GM18499 (cell line): Measurements from ENCODE around the gene MAP4K3.
"Not testable (repeated sequence)": the region's sequence is repeated elsewhere in the genome, so short reads cannot be mapped to it uniquely, and the experiment has no call there.

ENCODE experiments used
- ATAC-seq: cut with Tn5 transposase; IDR thresholded peaks from one replicate; pipeline ENCODE4 v1.9.1; 2021; ENCODE audit warnings: moderate number of reproducible peaks; ENCODE audit not compliant: insufficient read depth, unreplicated experiment

MAP4K3 gene

DNA sequence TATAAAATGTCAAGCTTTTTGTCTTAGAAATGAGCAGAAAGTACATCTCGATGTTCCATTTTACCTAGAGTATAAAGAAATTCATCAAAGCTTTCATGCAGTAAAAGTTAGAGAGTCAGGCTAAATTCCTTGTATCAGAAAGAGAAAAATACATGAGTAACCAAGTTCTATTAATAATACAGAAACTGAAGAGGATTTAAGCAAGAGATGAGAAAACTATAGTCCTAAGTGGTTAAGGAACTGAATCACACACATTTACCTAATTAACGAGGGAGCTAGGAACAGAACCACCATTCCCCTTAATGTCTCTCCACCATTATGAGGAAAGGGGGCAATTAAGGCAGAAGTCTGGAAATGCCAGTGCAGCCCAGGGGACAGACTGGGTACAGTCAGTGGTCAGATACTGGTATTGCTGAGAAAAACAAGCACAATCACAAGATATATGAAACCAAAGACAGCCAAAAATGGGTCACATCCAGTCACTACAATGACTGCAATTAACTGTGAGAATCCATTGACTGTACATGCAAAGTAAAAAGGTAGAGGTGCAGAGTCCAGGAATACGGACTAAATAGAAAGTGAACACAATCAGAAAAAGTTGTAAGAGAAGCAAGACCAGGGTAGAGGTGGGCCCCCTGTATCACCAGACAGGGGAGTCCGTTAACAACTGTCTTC, 23.9 kb downstream of the MAP4K3 start:
- no peak for ATAC-seq

- ATAC-seq = no peak
Observed at GRCh38 chr2:39411181-39411944, 25.7 kb downstream of the MAP4K3 start.

DNA sequence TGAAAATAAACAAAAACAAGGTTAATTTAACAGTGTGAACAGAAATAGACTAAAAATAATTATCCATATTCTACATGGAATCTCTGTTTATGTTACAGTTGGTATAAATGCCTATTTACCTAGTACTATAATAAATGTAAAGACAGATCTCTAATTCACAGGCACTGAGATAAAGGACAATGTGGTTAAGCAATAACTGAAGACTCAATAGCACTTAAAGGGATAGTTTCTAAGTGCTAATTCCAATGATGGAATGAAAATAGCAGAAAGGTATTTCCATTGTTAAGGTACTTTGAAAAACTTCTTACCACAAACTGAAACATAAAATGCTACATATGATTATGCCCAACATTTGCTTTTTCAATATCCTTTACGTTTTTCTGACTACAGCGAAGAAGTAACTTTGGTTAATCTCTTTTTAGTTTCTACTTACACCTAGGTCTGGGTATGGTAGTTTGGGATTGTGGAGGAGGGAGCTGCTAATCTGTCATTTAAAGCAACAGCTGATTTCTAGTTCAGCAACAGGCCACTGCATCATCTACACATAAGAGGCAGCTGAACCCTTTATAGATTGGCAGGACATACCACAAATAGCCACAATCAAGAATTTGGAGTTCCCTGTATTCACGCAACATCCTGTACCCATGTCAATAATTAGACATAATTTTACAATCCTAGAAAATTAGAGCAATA, 27.2 kb downstream of the MAP4K3 start:
- no peak for ATAC-seq

DNA sequence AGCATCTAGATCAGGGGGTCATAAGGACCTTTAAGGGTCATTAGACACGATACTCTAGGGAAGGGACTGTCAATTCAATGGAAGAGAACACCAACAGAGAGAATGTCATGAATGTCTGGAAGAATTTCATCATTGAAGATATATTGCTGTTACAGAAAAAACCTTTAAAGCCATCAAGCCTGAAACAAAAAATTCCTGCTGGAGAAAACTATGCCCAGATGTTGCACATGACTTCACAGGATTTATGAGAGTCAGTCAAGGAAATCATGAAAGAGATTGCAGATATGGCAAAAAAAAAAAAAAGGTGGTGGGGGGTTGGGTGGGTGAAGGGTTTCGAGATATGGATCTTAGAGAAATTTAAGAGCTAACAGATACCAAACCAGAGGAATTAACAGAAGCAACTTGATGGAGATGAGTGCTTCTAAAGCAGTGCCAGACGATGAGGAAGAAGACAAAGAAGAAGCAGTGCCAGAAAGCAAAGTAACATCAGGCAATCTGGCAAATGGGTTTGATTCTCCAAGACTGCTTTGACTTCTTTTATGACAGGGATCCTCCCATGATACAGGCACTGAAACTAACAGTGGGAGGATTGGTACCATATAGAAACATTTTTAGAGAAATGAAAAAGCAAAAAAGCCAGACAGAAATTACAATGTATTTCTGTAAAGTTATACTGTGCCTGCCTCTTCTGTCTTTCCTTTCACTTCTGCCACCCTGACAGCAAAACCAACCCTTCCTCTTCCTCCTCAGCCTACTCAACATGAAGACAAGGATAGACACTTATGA, 28.5 kb downstream of the MAP4K3 start:
- no peak for ATAC-seq

- no peak for ATAC-seq
Observed at GRCh38 chr2:39407516-39408296, 29.4 kb downstream of the MAP4K3 start.

DNA sequence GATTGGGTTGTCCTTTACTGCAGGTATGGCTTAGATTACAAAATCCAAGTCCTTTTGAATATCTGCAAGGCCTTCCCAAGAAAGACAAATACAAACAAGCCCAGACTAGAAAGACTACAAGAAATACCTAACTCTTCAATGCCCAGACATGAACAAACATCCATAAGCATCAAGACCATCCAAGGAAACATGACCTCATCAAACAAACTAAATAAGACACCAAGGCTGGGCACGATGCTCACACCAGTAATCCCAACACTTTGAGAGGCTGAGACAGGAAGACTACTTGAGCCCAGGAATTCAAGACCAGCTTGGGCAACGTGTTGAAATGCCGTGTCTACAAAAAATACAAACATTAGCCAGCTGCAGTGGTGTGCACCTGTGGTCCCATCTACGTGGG, 31.7 kb downstream of the MAP4K3 start:
- no peak for ATAC-seq

DNA sequence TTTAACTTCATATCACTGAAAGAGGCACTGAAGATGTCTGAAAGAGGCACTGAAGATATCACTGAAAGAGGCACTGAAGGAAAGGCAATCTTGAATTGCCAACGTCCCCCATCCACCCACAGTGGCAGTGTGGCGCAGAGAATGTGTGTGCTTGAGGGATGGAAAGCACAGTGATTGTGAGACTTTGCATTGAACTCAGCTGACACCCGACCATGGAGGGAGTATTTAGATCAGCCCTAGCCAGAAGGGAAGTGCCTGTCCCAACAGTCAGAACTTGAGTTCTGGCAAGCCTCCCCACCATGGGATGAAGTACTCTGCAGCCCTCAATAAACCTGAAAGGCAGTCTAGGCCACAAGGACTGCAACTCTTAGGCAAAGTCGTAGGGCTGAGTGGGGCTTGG, 33.8 kb downstream of the MAP4K3 start:
- no peak for ATAC-seq

- no peak for ATAC-seq
Observed at GRCh38 chr2:39401319-39401718, 35.8 kb downstream of the MAP4K3 start.

- no peak for ATAC-seq
Observed at GRCh38 chr2:39399570-39399969, 37.5 kb downstream of the MAP4K3 start.

DNA sequence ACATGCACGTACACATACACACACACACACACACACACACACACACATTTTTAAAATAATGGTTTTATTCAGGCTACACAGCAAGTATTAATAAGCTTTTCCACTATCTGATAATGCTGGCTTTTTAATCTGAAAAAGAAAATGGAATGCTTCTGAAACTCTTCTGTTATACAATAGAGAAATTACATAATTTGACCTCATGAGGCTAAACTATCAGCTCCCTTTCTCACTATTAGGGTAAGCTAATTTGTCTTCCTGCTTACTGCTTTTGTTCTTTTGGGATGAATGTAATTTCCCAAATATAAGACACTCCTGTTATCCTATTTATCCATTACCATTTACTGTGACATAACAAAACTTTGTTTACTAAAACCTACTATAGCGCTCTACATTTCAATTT, 41.8 kb downstream of the MAP4K3 start:
- no peak for ATAC-seq

DNA sequence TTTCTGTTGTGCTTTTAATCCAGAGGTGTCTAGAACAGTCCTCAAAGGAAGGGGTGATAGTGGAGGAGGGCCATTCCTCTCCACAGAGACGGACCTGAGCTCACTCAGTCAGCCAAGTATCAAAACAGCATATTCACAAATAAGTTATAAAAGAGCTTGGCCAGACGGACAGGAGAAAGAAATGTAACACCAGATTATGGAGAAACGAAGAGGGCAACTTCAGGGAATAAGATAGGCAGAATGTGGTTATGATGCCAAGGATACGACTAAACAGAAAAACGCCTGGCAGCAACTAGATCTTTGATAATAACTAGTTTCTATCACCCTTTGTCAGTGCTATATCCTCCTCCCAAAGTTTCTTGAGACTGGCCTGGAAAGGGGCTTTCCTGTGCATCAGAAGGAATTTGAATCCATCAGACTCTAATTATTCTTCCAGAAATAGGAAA, 42.5 kb downstream of the MAP4K3 start:
- ATAC-seq = no peak

GRCh38 chr2:39392672-39393071, 44.4 kb downstream of the MAP4K3 start:
- no peak for ATAC-seq

DNA sequence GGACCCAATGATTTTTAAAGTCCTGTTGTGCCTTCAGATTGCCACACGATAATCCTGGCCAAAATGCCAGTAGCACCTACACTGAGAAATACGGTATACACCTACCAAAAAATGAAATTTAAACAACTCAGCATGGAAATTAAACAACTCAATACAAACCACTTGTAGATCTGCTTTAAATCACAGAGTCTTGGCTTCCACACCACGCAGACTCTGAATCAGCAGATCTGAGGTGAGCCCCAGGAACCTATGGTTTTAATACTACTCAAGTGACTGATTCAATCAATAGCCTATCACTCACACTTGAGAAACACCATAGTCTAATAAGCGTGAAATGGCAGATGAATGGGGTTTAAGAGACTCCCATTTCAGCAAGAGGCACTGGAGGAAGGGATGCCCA, 46.9 kb downstream of the MAP4K3 start:
- no peak for ATAC-seq

DNA sequence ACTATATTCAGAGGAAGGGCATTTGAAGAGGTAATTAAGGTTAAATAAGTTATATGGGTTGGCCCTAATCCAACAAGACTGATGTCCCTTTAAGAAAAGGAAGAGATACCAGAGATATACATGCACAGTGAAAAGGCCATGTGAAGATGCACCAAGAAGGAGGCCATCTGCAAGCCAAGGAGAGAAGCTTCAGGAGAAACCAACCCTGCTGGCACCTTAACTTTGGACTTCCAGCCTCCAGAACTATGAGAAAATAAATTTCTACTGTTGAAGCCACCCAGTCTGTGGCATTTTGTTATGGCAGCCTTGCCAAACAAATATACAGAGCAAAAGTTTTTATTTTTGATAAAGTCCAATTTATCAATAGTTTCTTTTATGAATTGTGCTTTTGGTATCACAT, 51.0 kb downstream of the MAP4K3 start:
- ATAC-seq = no peak

DNA sequence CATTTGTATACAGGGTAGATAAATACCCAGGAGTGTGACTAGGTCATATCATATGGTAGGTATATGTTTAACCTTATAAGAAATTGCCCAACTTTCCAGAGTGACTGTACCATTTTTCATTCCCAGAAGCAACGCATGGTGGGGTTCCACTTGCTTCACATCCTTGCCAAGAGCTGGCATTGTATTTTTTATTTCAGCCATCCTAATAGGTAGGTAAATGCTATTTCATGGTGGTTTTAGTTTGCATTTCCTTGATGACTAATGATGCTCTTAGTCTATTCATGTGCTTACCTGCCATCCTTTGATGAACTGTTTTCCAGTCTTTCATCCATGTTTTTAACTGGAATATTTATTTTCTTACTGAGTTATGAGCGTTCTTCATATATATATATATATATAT, 51.9 kb downstream of the MAP4K3 start:
- no peak for ATAC-seq

GRCh38 chr2:39384071-39384470, 53.0 kb downstream of the MAP4K3 start:
- ATAC-seq = not testable (repeated sequence)

GRCh38 chr2:39383146-39383545, 53.9 kb downstream of the MAP4K3 start:
- no peak for ATAC-seq

DNA sequence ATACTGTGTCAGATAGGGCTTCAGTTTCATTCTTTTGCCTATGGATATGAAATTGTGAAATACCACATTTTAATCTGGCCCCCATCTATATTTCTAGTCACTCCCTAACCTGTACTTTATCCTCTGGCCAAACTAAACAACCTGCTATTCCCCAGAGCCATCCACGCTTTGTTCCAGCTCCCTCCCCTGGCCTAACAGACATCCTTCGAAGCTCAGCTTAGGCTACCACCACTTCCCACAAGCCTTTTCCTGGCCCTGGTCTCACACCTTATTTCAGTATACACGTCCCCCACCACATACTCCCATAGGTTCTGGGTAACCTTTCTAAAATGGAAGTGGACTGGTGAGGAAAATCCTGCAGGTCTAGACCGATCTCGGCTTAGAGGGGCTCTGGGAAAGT, 55.4 kb downstream of the MAP4K3 start:
- no peak for ATAC-seq

DNA sequence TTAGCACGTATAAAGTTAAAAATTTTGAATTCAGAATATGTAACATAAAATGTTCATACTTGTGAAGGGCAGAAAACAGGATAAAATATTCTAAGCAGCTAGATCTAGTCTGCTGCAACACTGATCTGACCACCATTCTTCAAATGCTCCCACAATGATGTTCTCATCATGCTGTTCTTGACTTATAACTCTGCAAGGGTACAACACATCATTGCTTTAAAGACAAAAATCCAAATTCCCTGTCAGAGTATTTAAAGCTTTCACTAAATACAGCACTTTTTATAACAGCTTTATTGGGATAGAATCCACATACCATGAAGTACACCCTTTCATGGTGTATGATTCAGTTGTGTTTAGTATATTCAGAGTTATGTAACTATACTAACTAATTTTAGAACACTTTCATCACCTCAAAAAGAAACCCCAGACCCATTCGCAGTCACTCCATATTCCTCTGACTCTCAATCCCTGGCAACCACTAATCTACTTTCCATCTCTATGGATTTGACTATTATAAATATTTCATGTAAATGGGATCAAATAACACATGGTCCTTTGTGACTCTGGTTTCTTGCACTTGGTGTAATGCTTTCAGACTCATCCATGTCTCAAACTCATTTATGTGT, 56.4 kb downstream of the MAP4K3 start:
- ATAC-seq = no peak
